Stimulated activated CD4-positive, alpha-beta T cell treated with anti-CD3 and anti-CD28 coated beads, Interleukin-15, amount 100 ng/mL, for 24 hours (primary cell): ENCODE data around the gene PLA2G3.
"Not testable (repeated sequence)": the region's sequence is repeated elsewhere in the genome, so short reads cannot be mapped to it uniquely, and the experiment has no call there.

Experiments
- DNase-seq: peaks from one replicate; pipeline ENCODE4 v3.0.0-alpha.2; 2020

Gene PLA2G3

DNA sequence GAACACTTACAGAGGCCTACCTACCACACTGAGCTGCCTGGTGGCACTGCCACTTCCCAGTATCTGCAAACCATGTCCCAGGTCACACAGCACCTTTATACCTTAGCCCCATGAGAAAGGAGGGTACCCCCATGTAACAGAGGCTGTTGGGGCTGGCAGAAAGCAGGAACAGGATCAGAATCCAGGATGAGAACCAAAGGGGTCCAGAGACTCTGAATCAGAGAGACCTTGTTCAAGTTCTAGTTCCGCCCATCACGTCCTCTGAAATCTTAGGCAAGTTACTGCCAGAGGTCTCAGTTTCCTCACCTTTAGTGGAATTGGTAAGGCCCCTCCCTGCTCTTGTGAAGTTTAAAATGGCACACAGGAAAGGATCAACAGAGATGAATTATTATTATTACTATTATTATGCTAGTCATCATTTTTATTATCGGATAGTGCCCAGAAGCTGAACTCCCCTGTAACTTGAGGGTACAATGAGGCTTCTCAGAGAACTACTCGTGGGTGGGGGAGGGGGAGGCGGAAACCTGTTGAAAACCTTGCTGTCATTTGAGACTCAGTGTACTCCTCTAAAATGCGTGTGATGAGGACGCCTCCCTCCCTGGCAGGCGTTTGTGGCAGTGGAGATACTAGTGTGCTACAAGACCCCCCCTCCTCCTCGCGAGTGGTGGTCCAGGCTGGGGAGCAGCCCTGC is 42.2 kb downstream of the PLA2G3 start:
- DNase-seq: no peak

GRCh38 chr22:31097539-31097938 is 42.8 kb downstream of the PLA2G3 start:
- not testable (repeated sequence) for DNase-seq

DNA sequence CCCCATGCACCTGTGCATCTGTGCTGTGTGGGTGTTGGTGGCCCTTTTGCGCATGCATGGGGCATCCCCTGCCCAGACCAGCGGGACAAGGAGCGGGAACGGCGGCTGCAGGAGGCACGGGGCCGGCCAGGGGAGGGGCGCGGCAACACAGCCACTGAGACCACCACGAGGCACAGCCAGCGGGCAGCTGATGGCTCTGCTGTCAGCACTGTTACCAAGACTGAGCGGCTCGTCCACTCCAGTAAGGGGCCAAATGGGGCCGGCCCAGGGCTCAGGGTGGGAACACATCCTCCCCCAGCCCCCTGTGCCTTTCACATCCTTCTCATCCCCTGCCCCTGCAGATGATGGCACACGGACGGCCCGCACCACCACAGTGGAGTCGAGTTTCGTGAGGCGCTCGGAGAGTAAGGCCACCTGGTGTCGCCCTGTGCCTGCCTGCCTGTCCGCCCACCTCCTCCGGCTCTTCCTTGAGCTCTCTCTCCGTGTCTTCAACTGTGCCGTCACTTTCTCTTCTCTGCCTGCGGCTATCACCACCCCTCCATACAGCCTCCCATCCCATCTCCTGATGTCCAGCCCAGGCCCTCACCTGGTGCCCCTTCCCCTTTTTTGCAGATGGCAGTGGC is 43.5 kb downstream of the PLA2G3 start:
- DNase-seq: no peak

GRCh38 chr22:31095637-31096249 is 44.6 kb downstream of the PLA2G3 start:
- no peak for DNase-seq

GRCh38 chr22:31094741-31095140 is 45.6 kb downstream of the PLA2G3 start:
- DNase-seq: no peak

DNA sequence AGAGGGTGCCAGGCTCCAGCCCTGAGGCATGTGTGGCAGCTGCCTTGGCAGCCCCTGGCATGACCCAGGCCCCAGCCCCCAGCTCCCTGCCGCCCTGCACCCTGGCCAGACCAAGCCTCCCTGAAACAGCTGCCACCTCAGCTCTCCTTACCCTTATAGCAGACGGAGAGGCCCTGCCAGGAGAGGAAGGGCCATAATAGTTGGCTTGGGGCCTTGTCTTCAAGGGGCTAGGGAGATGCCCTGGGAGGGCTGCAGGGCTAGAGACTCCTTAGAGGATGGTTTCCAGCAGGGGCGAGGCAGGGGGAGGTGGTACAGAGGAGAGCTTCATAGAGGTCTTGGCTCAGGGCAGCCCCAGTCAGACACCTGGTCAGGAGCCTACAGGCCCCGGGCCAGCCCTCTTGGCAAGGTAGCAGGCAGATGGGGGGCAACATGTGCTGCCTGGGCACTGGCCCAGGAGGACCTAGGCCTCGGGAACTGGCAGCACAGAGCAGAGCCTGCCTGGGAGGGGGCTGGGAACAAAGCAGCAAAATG is 46.2 kb downstream of the PLA2G3 start:
- DNase-seq: no peak

DNA sequence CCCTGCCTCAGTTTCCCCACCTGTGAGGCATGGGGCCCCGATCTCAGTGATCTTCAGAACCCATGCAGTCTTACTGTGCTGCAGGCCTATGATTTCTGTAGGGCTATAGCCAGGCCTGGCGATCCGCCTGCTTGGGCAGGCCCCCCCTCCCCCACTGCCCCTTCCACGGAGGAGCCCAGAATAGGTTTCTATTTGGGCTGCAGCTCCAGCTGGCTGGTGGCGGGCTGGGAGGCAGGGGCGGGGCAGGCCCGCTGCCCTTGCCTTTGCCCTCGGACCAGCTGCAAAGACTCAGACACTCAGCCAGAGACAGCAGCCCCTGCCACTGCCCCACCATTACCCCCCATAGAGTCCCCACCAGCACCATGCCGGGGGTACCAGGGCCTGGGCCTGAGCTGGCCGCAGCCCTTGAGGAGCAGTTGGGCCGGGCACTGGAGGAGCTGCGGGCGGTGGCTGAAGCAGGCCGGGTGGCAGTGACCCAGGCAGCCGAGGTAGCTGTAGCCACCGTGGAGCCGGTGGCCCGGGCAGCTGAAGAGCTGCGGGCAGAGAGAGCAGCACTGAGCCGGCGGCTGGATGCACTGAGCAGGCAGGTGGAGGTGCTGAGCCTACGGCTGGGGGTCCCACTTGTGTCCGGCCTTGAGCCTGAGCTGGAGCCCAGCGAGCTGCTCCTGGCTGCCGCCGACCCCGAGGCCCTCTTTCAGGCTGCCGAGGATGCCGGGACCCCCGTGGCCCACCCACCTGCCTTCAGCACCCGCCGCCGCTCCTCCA is 47.0 kb downstream of the PLA2G3 start:
- no peak for DNase-seq

- DNase-seq: no peak
Measured at GRCh38 chr22:31092161-31092560, 48.1 kb downstream of the PLA2G3 start.

DNA sequence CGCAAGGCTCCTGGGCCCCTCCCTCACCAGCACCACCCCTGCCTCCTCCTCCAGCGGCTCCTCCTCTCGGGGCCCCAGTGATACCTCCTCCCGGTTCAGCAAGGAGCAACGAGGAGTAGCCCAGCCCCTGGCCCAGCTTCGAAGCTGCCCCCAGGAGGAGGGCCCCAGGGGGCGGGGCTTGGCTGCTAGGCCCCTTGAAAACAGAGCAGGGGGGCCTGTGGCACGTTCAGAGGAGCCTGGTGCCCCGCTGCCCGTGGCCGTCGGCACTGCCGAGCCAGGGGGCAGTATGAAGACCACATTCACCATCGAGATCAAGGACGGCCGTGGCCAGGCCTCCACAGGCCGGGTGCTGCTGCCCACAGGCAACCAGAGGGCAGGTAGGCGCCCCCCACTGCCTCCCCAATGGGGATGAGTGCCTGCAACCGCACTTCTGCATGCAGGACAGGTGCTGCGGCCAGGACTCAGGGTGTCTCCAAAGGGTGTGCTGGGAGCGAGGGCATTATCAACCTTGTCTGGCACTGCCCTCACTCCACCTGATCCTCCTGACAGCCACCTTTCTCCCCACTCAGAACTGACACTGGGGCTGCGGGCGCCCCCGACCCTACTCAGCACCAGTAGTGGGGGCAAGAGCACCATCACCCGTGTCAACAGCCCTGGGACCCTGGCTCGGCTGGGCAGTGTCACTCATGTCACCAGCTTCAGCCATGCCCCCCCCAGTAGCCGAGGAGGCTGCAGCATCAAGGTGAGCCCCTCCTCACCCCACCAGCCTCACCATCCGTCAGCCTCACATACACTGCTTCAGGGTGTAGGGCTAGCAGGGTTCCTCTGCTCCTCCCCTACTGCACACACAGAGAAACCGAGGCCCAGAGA is 49.0 kb downstream of the PLA2G3 start:
- no peak for DNase-seq

GRCh38 chr22:31090217-31091085 is 49.9 kb downstream of the PLA2G3 start:
- DNase-seq: no peak

GRCh38 chr22:31089160-31090100 is 50.9 kb downstream of the PLA2G3 start:
- peak; percentile 47 for DNase-seq

DNA sequence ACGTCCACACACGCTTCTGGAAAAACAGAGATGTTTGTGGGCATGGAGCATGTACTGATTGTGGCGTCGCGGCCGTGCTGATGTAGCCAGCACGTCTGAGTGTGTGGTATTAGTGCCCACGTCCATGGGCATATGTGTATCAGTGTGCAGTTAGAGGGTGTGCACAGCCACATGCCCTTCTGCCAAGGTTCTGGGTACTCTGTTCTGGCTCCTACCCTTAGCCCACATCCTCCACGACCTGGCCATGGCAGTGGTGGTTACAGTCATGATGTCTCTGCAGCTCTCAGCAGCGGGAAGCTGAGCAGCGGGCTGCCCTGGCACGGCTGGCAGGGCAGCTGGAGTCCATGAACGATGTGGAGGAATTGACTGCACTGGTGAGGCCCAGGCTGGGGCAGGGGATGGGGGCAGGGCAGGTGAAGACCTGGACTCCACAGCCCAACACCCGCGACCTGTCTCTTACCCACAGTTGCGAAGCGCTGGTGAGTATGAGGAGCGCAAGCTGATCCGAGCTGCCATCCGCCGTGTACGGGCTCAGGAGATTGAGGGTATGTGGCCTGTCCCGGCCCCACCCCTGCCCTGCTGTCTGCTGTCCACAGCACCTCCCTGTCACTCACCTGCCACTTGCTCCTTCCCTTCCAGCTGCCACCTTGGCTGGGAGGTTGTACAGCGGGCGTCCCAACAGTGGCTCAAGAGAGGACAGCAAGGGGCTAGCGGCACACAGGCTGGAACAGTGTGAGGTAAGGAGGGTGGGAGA is 51.9 kb downstream of the PLA2G3 start:
- DNase-seq: no peak

- no peak for DNase-seq
Measured at GRCh38 chr22:31087744-31088215, 52.5 kb downstream of the PLA2G3 start.

GRCh38 chr22:31086703-31087330 is 53.5 kb downstream of the PLA2G3 start:
- DNase-seq: no peak

DNA sequence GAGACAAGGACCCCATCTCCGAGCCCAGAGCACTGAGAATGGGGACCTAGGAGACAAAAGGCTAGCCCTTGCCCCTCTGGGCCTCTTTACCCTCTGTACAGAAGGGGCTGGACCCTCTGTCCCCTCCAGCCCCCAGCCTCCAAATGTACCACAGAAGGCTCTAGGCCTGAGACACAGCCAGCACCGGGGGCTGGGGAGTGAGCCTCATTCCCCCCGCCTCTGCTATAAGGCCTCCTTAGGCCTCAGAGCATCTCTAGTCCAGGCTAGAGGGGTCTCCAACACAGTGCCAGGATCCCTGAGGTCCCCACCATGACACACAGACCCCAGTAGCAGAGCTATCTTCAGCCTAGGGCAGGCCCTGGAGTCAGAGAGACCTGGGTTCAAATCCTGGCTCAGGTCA is 54.4 kb downstream of the PLA2G3 start:
- DNase-seq: no peak

DNA sequence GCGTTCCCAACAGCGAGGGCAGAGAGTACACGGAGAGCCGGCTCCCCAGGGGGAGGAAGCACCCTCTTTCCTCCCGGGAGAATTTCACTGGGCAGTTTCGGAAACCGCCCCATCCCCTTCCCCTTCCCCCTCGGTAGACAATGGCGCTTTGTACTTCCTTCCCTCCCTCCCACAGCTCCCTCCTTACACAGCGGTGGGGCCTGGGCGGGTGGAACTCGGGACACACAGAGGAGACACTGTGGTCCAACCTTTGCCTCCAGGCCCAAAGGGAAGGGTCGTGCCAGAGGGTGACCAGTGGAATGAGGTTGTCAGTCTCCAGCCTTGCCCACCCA is 54.8 kb downstream of the PLA2G3 start:
- DNase-seq: no peak

DNA sequence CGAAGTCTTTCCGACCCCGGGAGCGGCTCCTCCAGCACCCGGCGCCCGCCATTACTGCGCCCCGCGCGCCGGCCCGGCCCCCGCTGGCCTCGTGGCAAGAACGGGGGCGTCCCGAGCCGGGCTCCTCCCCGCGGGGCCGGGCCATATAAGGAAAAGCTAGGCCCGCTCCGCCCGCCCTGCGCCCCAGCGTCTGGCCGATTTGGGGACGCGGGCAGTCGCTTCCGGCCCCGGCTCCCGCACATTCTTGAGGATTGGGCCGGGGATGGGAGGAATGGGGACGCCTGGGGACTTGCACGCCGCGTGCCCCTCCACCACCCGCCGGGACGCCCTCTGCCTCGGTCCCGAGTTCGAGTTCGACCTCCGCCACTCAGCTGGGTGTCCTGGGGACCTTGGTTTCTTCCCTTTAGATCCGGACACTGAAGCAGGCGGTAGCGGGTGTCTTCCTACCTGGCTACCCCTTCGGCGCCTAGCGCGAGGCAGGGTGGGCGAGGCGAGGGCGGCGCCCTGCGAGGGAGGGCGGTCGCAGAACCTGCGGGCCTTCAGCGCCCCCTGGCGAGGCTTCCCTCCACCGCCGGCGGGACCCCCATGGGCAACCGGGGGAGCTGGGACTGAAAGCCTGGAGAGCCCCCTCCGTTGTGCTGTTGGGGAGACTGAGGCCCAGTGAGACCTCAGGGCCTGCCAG is 55.4 kb downstream of the PLA2G3 start:
- DNase-seq: peak; percentile 95
